Astrocyte of the hippocampus (primary cell): Measurements from ENCODE around the gene FAM20A.
A peak's percentile ranks its signal among the peaks of the same experiment; 100 is the strongest.

Source experiments
- DNase-seq: peaks from one replicate; pipeline ENCODE4 v3.0.0; 2011; ENCODE audit warnings: low read depth, low spot score

FAM20A gene

DNA sequence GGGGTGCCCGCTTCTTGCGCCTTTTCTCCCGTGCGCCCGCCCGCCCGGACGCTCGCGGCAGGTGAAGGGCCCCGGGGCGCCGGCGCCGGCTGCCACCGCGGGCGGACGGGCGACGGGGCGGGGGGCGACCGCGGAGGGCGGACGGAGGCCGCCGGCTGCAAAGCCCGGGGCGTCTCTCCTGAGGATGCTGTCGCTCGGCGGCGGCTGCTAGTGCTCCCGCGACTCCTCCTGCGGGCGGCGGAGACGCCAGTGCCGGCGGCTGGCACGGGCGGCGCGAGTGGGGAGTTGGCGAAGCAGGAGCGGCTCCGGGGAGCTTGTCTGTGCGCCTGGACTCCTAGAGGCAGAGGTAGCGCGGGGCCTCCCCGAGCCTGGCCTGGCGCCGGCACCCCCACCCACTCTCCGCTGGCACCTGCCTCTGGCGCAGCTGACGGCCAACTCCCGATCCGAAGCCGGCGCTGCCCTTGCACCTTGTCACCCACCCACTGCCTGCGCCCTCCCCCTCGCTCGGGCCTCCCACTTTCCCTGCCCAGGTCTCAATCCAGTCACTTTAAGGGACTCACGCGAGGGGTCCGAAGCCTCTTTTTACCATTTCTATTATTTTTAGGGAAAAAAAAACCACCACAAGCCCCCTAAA, at the start of gene FAM20A:
Gene FAM20A, minus strand, starts transcription at position 437 of the 634 bp plus-strand sequence. CDS start 701 bp downstream, outside the sequence.
- peak; percentile 32 for DNase-seq

DNA sequence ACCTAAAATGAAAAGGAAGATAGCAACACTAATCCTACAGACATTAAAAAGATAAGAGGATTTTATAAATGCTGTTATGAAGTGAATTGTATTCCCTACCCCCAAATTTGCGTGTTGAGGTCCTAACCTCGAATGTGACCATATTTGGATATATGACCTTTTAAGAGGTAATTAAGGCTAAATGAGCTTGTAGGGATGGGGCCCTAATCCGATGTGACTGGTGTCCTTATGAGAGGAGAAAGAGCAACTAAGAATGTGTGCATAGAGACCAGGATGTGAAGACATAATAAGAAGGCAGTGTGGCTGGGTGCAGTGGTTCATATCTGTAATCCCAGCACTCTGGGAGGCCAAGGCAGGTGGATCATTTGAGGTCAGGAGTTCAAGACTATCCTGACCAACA, 48.2 kb upstream of the FAM20A start:
- DNase-seq, result no peak

DNA sequence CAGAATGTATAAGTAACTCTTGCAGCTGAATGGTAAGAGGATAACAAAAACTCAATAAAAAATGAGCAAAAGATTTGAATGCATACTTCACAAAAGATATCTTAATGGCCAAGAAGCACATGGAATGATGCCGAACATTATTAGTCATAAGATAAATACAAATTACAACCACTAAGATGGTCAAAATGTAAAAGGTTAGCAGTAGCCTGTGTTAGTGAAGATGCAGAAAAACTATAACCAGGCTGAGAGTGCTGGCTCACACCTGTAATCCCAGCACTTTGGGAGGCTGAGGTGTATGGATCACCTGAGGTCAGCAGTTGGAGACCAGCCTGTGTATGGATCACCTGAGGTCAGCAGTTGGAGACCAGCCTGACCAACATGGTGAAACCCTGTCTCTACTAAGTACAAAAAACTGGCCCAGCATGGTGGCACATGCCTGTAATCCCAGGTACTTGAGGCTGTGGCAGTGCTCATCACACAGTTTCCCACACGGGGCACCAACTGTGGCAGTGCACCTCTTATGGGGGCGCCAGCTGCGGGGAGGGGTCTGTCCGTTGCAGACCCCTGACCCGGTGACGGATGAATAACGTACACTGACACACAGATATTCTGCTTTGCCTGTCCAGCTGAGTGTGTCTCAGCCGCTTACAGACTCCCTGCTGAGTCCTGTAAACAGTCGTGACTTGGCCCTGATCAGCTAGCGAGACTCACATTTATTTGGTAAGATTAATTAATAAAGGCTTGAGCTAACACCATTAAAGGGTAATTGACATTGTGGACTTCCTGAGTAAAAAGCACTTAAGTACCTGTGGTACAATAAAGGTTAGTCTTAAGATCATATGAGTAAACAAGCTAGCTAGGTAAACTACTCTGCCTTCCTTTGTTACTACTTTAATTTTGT, 45.7 kb upstream of the FAM20A start:
- no peak for DNase-seq

DNA sequence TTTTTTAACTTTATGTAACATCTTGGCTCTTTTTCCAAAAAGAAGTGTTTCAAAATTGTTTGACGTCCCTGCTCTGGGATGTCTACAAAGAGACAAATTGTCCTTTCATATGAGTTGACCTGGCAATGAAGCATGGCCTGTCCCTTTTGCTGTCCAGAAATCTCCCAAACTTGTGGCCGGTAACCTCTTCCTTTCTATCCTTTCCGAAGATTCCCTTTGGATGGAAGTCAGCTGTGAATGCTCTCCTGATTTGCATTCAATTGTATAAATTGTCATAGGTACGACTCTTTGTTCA, 40.9 kb upstream of the FAM20A start:
- DNase-seq, result no peak

DNA sequence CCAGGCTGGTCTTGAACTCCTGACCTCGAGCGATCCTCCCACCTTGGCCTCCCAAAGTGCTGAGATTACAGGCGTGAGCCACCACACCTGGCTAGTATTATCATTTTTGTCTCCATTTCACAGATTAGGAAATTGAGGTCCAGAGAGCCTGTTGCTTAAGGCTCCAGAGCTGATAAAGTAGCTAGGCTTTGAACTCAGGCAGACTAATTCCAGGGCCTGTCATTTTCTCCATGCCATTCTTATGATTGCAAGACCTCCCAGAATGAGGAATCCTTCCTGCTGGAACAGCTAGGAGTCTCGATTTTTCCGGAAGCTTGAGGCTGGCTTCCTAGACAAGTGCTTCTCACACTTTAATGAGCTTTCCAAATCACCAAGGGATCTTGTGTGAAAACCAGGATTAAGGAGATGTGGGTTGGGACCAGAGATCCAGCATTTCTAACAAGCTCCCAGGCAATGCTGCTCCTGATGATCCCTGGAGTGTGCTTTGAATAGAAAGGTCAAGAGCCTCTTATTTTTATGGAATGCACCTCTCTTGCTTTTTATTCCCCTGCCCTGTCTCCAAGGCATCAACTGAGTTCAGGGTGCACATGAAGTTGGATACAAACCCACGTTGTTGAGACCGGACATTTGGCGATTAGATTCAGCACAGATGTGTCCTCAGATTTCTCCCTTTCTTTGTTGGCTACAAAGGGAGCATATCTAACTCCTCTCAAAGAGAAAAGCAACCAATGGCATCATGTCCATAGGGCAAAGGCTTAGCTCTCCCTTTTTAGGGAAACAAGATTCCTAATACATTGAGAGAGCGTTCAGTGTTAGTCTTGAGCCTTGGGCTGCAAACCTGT, 40.3 kb upstream of the FAM20A start:
- no peak for DNase-seq

DNA sequence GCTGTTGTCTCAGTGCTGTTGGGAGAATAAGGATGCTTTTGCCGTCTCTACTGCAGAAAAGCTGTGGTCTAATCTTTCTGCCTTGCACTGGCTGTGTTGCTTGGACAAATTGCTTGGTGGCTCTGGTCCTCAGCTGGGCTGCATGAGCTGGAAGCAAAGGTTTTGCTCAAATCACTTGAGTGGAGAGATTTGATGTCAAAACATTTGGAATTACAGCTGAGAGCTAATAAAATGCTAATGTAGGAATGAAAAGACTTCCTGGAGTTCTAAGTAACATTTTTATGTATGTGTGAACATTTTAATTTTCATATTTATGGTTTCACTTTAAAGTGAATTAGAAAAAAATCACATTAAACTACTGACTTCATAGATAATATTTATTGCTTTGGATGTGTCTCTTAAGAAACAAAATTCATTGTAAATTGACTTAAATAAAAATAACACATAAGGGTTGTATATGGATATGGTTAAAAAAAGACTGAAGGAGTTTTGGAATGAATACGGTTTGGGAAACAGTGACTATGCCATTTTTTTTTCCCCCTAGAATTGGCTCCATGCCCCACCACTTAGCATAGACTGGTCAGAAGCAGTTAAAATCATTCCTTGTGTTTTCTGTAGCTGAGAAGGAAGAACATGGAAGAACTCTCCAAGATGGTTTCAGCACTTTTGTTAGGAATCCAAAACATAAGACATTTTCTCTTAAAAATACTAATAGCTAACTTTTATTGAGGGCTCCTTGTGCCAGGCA, 39.2 kb upstream of the FAM20A start:
- no peak for DNase-seq

DNA sequence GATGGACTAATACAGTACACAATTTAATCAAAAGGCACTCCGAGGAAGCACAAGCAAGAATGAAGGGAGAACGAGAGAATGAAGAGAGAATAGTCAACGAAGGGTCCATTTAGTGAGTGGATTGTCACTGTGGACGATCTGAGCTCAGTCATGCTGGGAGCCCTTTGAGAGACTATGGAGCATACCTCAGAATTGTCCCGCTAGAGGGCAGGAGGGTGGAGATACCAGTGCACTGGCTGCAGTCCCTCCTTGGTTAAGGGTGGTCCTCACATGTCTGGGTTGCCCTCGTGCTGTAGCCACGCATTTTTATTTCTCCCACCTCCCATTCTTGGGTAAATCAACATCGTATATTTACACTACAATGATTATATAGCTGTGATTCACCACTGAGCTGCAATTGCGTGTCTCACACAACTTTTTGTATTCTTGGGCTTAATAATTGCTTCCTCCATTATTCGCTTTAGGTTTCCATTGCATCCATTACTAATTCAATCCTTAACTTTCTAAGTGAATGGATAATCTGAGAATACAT, 33.2 kb upstream of the FAM20A start:
- no peak for DNase-seq

DNA sequence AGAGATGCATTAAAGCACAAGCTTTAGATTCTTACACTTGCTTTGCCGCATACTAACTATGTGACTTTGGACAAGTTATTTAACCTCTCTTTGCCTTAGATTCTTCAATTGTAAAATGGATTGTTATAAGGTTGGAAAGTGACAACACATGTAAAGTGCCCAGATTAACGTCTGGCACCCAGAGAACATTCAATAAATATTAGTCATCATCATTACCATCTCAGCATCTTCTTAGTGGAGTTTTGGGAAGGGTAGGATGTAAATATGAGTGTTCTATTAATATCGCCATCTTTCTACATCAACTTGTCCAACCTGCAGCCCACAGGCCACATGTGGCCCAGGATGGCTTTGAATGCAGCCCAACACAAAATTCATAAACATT, 27.4 kb upstream of the FAM20A start:
- DNase-seq, result no peak

DNA sequence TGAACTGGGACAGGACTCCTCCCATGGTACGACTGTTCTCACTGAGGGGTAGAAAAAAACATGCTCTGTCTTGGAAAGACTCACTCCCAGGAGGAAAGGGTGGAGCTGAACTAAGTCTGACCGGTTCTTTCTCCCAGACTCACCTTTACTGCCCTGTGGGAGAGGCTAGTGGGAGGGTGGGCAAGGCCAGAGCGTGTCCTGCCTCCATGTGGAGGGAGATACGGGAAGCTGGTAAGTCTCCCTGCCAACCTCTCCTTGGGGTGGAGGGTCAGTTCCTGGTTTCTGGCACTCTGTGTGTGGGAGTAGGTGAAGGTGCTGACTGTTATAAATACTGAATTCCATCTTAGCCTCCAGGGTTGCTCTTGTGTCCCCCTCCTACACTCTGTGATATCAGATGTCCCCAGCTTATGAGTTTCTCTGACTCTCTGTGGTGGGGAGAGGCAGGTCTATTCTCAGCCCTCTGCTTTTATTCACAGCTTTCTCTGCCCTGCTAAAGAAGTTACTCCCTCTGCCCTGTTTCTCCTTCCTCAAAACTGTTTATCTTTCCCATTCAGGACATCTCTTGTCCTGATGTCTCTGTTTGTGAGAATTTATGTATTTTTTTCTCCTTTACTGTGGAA, 26.9 kb upstream of the FAM20A start:
- no peak for DNase-seq

DNA sequence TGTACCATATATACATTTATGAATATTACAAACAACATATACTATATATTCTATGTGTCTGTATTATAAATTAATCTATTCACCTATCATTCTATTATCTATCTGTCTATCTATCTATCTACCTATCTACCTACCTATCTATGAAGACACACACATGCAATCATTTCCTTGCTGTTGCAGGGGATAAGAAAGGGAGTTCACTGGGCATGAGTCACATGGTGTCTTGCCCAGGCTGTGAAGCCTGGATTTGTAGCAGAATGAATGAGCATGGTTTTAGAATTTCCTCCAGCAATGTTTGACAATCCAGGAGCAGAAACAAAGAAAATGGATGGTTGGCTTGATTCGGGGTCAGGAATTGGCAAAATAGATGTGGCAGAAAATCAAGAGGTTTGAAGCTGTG, 23.2 kb upstream of the FAM20A start:
- no peak for DNase-seq

DNA sequence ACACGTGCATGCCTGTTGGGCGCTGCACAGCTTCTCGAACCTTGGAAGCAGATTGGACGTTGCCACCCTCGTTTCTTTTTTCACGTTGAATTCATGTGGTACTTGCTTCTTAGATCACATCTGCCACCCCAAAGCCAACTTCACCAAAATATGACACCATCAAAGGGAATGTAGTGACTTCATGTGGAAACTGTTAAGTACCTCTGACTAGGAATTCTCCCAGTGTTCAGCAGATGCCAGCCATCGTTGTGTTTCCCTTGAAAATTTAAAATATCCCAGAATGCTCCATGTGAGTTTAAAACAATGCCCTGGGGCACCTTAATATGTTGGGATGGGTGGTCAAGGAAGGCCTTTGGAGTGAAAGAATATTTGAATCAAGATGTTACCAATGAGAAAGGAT, 22.6 kb upstream of the FAM20A start:
- no peak for DNase-seq

DNA sequence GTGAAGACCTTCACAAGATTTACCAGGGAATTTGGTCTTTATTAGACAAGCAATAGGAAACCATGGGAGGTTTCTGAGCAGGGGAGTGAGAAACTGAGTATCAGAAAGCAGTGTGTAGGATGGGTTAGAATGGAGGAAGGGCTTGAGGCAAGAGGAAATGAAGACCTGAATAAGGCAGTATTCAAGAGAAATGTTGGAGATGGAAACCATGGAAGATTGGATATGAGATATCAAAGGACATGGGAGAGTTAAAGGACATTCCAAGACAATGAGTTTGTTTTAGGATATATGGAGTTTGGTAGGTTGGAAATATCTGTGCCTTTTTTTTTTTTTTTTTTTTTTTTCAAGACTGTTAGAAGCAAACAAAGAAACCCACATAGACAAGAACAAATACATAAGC, 21.3 kb upstream of the FAM20A start:
- DNase-seq, result no peak

DNA sequence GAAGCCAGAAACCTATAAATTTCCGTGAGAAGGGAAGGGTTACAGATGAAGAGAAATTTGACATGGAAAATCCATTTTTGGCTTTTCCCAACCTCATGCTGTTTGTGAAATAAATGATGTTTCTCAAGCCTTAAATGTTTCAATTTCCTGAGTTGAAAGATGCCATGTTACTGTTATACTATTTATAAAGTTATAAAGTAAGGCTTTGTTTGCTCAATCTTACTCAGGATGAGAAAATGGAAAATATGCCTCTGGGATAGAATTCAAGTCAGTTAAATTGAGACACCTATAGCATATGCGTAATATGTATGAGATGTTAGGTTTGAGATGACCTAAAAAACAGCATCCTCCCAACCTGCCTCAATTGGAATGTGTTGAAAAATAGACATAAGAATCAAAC, 19.9 kb upstream of the FAM20A start:
- DNase-seq, result no peak

DNA sequence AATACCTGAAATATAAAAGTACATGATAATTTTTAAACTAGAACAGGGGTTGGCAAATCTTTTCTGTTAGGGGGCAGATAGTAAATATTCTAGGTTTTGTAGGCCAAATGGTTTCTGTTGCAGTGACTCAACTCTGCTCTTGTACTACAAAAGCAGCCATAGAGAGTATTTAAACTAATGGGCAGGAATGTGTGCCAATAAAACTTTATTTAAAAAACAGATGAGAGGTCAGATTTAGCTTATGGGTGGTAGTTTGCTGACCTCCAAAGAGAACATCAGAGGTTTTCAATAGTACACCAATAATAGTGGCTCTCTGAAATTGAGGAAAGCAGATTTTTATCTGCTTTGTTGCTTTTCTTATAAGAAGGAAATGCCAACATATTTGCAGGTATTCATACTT, 15.2 kb upstream of the FAM20A start:
- DNase-seq, result no peak

DNA sequence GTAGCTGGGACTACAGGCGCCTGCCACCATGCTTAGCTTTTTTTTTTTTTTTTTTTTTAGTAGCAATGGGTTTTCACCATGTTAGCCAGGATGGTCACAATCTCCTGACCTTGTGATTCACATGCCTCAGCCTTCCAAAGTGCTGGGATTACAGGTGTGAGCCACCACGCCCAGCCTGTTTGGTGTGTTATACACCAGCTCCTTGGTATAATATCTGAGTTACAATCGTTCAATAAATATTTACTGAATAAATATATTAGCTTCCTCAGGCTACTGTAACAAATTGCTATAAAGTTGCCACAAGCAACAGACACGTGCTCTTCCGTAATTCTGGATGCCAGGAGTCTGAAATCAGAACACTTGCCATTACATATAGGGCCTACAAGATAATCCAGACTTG, 13.6 kb upstream of the FAM20A start:
- DNase-seq, result no peak

DNA sequence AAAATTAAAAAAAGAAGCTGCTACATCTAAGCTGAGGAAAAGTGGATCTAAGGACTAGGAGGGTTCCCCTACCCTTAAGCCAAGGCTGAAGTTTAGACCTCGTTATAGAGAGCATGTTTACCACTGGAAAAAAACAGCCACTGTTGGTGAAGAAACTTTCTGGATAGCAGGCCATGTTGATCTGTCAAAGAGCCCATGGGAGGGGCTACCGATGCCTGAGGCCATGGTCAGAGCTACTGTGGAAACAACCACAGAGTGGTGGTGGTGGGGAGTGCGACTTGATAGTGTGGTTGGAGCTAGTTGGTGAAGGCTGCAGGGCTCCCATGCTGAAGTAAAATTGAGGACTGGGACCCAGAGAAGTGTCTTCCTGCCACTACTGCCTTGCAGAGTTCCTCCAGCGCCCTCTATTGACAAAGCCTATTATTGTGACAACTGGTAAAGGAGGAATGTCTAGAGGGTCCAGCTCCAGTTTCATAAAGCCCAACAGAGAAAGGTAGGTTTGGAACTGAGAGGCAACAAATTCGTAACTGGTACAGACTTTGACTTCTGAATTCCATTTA, 12.7 kb upstream of the FAM20A start:
- no peak for DNase-seq

DNA sequence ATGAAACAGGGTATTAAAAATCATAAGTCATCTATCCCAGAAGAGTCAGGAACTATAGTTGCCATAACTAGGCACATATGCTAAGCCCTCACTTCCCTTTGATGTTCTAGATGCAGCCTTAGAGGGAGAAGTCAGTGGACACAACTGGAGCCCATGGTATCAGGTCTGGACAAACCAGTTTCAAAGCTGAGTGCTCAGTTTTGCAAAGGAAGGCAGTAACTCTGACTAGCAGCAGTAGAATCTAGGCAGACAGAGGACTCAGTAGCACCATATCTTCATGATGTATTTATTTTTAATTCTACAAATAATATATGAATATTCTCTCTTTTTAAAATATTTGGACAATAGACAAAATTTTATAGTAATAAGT, 11.7 kb upstream of the FAM20A start:
- DNase-seq, result no peak

DNA sequence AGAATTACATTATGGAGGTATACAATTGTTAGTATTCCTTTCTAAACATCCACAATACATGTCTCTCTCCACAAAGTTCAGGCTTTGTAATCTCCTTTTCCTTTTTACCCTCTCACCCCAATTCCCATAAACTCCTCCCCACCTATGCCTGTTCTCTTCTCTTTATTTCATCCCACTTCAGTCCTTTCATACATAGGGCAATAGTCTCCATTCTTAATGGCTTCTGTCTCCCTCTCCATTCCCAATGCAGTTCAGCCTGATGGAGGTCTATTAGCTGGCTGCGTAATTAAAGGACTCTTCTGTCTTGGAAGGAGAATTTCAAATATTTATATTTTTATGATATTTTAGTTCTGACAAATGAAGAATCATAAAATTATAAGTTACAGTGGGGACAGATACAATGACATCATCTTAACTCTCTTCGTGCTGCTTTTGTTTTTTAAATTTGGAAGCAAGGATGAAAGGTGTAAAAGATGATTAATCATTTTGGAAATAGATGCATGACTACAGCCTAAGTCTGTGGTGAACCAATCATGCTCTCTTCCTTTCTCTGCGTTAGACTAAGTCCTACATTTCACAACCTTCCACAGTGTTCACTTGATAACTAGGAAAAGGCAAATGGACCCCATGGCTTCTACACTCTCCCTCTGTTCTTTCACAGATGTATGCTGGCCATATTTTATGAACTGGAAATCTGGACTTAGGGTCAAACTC, 11.2 kb upstream of the FAM20A start:
- no peak for DNase-seq

DNA sequence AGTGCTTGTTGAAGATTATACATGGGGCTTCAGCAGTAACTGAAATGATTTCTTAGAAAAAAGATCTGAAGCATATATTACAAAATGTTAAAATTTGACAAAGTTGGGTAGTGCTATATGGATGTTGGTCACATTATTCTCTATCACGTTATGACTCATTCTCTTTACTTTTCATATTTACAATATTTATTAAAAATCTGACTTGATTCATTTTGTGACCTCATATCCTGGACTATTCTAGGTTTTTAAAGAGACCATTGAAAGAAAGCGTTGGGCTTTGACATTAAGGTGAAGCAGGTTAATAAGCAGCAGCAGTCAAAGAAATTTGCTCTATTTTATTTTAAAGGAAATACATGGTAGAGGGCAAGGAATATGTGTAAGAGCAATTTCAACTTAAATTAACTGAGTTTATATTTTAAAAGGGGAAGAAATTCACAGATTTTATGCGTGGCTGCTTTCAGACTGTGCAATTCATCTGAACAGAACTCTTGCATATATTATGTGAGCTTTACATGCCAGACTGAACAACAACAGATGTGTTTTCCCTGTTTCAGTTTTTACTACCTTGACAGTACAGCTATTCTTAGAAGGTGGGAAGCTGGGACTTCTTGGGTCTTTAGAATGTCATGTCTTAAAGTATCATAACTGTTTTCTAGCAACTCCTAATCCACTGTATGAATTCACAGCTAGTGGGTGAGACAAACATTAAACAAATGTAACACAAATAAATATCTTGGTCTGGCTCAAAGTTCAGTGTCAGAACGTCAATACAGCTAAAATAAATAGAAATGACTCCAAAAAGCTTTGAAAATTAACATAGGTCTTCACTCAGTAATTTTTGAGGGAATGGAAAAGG, 10.4 kb upstream of the FAM20A start:
- DNase-seq, result no peak
